Mucosa of stomach (tissue), 1 donor: Measurements from ENCODE around the gene UTP3.

Experiments used
- H3K27me3 ChIP-seq: one replicate; pipeline ENCODE4 v1.7.0; 2013; ENCODE audit warnings: mild to moderate bottlenecking, low read length; ENCODE audit not compliant: control insufficient read depth, insufficient read depth
- H3K36me3 ChIP-seq: one replicate; pipeline ENCODE4 v1.7.0; 2013; ENCODE audit warnings: low read length; ENCODE audit not compliant: control insufficient read depth, insufficient read depth
- H3K4me1 ChIP-seq: one replicate; pipeline ENCODE4 v1.7.0; 2013; ENCODE audit warnings: mild to moderate bottlenecking, low read length; ENCODE audit not compliant: control insufficient read depth, insufficient read depth
- H3K4me3 ChIP-seq: one replicate; pipeline ENCODE4 v1.7.0; 2013; ENCODE audit warnings: low read length
- H3K9ac ChIP-seq: one replicate; pipeline ENCODE4 v1.7.0; 2013; ENCODE audit warnings: mild to moderate bottlenecking, low read length, moderate library complexity
- H3K9me3 ChIP-seq: one replicate; pipeline ENCODE4 v1.7.0; 2013; ENCODE audit warnings: mild to moderate bottlenecking, low read length, moderate library complexity; ENCODE audit not compliant: control insufficient read depth
- donor health status: Pancreatic carcinoma.

Gene UTP3

DNA sequence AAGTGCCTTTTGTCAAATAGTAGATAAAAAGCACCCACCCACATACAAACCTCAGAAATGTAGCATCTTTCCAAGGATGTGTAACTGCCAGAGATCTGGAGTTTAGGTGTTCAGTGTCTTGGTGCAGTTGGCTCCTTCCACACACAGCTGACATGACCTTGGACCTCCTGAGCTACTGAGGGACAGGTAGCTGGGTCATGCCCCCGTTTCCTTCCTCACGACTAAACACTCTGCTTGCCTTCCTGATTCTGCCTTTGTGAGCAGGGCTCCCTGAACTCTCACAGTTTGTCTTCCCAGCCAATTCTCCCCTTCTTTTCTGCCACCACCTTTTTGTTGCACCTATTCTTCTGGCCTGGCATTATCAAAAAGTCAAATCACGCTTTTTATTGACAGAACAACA lies 23.3 kb downstream of the UTP3 start:
- no peaks in the 10 kb centered on the region for H3K27me3 ChIP-seq
- no peaks in the 10 kb centered on the region for H3K36me3 ChIP-seq
- H3K9me3 ChIP-seq, result no peaks in the 10 kb centered on the region
- peaks cover 12% of the 10 kb centered on the region for H3K4me1 ChIP-seq
- H3K9ac ChIP-seq, result no peak overlapping the region
- H3K4me3 ChIP-seq, result no peak overlapping the region

DNA sequence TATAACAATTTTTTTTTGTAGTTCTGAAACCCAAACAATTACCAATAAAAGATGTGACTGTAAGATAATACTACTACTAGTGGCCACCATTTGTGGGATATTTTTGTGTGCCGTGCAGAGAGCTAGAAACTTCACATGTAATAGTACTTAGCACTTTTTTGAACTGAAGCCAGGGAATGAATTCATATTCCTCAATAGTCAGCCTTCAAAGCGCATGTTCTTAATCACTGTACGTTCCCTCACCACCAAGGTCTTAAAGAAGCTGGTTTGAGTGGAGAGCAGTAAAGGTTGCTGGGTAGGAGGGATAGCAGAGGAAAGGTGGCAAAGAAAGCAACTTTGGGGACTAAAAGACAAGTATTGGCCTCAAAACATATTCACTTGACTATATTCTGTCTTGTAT lies 23.8 kb downstream of the UTP3 start:
- H3K27me3 ChIP-seq, result no peaks in the 10 kb centered on the region
- no peak overlapping the region for H3K9ac ChIP-seq
- no peaks in the 10 kb centered on the region for H3K36me3 ChIP-seq
- H3K4me1 ChIP-seq, result peaks cover 9% of the 10 kb centered on the region
- no peaks in the 10 kb centered on the region for H3K9me3 ChIP-seq
- no peak overlapping the region for H3K4me3 ChIP-seq

DNA sequence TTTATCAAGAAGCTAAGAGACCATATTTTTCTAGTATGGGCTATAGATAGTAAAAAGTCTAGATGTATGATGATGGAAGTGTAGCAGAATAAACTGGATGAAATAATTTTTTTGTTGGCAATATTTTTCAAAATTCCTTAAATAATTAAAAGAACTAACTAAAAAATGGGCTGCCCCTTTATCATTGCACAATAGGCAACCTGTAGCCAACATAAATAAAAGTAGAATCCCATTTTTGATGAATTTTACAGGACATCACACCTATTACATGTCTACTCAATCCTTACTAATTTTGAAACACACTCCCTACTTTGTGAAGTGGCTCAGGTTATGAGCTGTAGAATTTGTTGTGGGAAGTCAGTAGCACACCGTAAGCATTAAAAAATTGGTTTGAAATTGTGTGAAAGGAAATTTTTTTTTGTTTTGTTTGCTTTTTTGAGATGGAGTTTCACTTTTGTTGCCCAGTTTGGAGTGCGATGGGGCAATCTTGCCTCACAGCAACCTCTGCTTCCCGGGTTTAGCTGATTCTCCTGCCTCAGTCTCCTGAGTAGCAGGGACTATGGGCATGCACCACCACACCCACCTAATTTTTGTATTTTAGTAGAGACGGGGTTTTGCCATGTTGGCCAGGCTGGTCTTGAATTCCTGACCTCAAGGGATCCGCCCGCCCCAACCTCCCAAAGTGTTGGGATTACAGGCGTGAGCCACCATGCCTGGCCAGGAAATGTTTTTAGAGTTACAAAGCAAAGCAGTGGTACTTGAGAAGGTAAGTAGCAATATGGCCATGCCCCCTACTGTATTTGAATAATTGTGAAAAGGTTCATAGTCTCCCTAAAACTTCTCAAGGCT lies 24.5 kb downstream of the UTP3 start:
- no peak overlapping the region for H3K4me3 ChIP-seq
- H3K4me1 ChIP-seq, result peaks cover 9% of the 10 kb centered on the region
- no peaks in the 10 kb centered on the region for H3K27me3 ChIP-seq
- H3K9me3 ChIP-seq, result no peaks in the 10 kb centered on the region
- H3K36me3 ChIP-seq, result no peaks in the 10 kb centered on the region
- no peak overlapping the region for H3K9ac ChIP-seq

DNA sequence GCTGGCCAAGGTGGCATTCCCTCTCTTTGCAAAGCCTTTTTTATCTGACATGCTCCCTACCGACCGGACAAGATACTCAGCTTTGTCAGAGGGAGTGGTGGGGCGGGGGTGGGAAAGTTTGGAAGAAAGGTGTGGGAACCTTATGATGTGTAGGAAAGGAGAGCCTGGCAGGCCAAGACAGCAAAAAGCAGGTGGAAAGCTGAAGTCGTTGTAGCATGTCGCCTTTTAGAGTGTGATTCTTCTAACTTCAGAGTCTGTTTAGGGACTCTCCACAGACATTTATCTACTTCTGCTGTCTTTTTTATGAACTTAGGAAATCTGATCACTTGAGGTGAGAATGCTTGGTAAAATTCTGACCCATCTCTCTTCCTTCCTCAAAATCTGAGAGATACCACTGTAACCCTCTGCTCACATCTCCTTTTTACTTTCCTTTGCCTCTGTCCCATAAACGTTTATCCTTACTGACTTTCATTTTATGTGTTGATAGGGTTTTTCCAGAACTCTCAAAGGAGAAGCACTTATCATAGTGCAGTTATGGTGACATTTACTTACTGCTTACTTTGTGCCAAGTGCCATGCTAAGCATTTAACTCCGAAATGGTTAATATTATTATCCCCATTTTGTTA lies 25.2 kb downstream of the UTP3 start:
- H3K4me3 ChIP-seq, result no peak overlapping the region
- no peaks in the 10 kb centered on the region for H3K36me3 ChIP-seq
- peaks cover 9% of the 10 kb centered on the region for H3K4me1 ChIP-seq
- H3K9me3 ChIP-seq, result no peaks in the 10 kb centered on the region
- H3K9ac ChIP-seq, result no peak overlapping the region
- H3K27me3 ChIP-seq, result no peaks in the 10 kb centered on the region

DNA sequence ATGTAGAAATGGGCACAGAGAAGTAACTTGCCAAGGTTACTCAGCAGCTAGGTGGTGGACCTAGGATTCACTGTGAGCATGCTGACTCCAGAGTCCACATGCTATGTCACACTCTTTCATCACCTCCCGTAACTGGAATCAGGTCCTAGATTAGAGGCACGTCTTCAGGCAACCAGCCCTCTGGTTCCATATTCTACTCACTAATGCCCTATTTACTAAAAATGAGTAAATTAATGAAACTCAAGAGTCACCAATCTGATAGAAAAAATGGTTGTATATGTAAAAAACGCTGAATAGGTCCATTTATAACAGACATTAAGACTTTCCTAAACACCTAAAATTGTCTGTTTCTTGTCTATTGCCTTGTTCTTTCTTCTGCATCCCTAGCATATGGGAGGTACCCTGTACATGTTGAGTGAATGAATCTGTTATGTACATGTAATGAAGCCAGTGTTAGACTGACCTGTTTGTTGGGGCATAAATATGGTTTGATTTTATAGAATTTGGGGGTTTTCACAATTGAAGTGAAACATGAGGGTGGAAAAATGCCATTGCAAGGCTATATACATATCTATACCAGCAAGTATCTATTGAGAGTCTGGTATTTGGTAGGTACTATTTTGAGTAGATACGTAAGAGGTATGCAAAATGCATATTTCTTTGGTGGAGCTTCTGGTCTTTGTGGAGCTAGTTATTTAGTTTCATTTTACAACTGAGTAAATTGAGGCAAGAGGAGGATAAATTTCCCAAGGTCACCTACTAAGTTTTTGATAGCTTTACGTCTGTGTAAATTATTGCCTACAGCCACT lies 26.0 kb downstream of the UTP3 start:
- Histone ChIP-seq H3K9me3 (no peaks in the 10 kb centered on the region), H3K4me3 (no peak overlapping the region), H3K9ac (no peak overlapping the region), H3K4me1 (peaks cover 7% of the 10 kb centered on the region), H3K36me3 (no peaks in the 10 kb centered on the region), H3K27me3 (no peaks in the 10 kb centered on the region)

DNA sequence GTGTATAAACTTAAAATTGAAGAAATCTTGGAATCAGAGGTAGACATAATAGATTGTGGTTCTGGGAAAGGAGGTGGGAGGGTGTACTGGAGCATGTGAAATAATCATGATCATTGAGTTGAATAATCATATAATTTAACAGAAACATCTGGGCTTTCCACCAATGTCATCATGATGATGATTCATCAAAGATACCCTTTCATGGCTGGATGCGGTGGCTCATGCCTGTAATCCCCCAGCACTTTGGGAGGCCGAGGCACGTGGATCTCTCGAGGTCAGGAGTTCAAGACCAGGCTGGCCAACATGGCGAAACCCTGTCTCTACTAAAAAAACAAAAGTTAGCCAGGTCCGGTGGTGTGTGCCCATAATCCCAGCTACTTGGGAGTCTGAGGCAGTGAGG lies 26.8 kb downstream of the UTP3 start:
- H3K4me3 ChIP-seq, result no peak overlapping the region
- H3K9me3 ChIP-seq, result no peaks in the 10 kb centered on the region
- no peaks in the 10 kb centered on the region for H3K27me3 ChIP-seq
- H3K4me1 ChIP-seq, result no peaks in the 10 kb centered on the region
- H3K9ac ChIP-seq, result no peak overlapping the region
- no peaks in the 10 kb centered on the region for H3K36me3 ChIP-seq

DNA sequence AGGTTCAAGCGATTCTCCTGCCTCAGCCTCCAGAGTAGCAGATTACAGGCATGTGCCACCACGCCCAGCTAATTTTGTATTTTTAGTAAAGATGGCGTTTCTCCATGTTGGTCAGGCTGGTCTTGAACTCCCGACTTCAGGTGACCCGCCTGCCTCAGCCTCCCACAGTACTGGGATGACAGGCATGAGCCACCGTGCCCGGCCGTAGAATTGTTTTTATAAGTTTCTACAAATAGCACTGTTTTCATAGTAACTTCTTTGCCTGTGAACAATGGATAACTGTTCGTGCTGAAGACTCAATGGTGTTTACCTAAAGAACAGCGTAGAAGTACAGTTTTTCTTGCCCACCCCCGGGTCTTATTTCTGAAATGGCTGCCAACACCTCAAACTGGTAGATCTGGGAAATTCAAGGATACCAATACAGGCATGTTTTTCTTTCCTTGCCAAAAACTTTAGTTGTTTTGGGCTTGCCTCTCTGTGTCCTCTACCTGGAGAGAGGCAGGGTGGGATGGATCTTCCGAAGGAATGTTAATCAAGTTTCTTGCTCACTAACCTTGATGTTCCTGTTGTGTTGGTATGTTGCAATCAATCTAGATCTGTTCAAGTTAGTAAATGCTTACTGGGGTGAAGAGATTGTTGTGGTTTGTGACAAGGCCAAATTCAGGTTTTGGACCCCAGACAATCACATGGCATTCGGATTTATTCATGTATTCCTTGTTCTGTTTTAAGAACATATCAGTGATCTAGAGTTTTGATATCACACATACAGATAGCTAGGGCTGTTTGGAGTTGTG lies 30.7 kb downstream of the UTP3 start:
- no peaks in the 10 kb centered on the region for H3K27me3 ChIP-seq
- no peak overlapping the region for H3K4me3 ChIP-seq
- H3K9me3 ChIP-seq, result no peaks in the 10 kb centered on the region
- H3K9ac ChIP-seq, result no peak overlapping the region
- H3K36me3 ChIP-seq, result no peaks in the 10 kb centered on the region
- H3K4me1 ChIP-seq, result no peaks in the 10 kb centered on the region

DNA sequence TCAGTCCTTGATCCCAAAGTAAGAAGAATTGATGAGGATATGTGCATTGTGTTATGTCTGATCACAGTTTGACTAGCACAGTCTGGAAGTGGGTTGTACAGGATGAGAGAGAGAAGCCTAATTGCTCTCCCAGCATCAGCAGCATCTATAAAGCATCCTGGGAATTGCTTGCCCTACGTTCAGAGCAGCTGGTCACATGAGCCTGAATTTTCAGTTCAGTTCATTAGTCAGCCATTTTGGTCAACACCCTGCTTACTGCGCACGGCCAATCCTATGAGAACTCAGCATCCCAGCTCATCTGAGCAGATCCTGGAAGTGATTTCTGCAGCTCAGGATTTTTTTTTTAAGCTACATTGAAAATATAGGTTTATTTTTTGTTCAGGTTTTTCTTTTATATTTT lies 33.4 kb downstream of the UTP3 start, which contains the start of gene RUFY3:
TSS of gene RUFY3 (plus strand) at position 218 of the 400 bp plus-strand sequence. CDS start 610 bp downstream, outside the sequence.
- Histone ChIP-seq H3K36me3 (no peaks in the 10 kb centered on the region), H3K27me3 (no peaks in the 10 kb centered on the region), H3K4me3 (peak within 1 kb of the TSS; percentile 10), H3K9ac (peak within 1 kb of the TSS; percentile 42), H3K9me3 (no peaks in the 10 kb centered on the region), H3K4me1 (no peaks in the 10 kb centered on the region)

DNA sequence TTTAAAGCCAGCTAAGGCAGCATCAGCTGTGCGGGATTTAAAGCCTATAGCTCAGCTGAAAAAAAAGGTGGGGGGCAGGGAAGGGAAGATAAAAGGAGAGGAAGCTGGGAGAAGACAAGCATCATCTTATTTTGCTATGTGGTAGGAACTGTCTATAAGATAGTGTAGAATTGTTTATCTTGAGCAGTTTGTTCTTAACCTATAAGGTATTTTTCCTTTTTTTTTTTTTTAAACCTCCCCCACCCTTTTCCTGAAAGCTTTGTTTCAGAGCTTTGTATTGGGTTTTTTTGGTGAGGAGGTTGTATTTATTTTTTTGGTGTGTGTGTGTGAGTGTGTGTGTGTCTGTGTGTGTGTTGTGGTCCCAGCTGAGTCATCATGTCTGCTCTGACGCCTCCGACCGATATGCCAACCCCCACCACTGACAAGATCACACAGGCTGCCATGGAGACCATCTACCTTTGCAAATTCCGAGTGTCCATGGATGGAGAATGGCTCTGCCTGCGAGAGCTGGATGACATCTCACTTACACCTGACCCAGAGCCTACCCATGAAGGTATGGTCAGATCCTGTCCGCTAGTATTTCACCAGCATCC lies 34.0 kb downstream of the UTP3 start:
- H3K27me3 ChIP-seq, result no peaks in the 10 kb centered on the region
- H3K9ac ChIP-seq, result peak overlapping the region; percentile 42
- H3K4me1 ChIP-seq, result no peaks in the 10 kb centered on the region
- no peaks in the 10 kb centered on the region for H3K9me3 ChIP-seq
- H3K4me3 ChIP-seq, result peak overlapping the region; percentile 10
- H3K36me3 ChIP-seq, result no peaks in the 10 kb centered on the region

DNA sequence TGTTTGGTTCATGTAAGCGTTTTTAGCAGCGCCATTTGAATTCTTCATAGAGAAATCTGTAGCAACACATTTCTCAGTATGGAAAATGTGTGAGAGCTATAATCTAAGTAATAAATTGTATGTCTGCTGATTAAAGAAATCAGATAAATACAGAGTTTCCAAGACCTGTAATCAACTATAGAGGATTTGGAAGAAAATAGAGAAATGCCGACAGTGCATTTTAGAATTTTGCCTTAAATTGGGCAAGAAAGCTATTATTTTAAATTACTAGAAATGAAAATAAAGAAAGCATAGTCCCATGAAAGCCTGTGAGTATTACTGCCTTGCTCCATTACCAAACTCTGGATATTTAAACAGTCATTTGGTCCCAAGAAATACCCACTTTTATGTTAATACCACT lies 36.1 kb downstream of the UTP3 start:
- no peaks in the 10 kb centered on the region for H3K9me3 ChIP-seq
- H3K9ac ChIP-seq, result no peak overlapping the region
- no peaks in the 10 kb centered on the region for H3K4me1 ChIP-seq
- no peak overlapping the region for H3K4me3 ChIP-seq
- no peaks in the 10 kb centered on the region for H3K36me3 ChIP-seq
- no peaks in the 10 kb centered on the region for H3K27me3 ChIP-seq

DNA sequence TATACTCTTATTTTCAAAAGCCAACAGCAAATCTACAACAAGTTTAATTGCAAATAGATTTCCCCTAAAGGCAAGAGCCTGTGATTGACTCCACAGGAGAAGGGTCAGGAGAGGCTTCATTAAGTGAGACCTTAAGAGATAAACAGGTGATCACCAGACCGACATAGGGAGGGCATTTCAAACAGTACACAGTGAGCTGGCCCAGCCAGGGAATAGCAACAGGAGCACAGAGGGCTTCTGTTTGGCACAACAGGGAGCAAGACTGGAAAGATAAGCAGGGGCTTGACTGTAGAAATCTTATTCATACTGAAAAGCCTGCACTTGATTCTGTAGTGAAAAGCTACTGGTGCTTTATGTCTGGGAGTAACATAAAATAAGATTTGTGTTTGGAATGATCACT lies 37.3 kb downstream of the UTP3 start:
- no peak overlapping the region for H3K9ac ChIP-seq
- no peaks in the 10 kb centered on the region for H3K27me3 ChIP-seq
- H3K36me3 ChIP-seq, result no peaks in the 10 kb centered on the region
- H3K4me3 ChIP-seq, result no peak overlapping the region
- no peaks in the 10 kb centered on the region for H3K9me3 ChIP-seq
- H3K4me1 ChIP-seq, result no peaks in the 10 kb centered on the region
